GM21390 (cell line): ENCODE results near the gene FRMD5.

Experiments
- ATAC-seq: cut with Tn5 transposase; IDR thresholded peaks from one replicate; pipeline ENCODE4 v1.9.1; 2021; ENCODE audit not compliant: unreplicated experiment

The FRMD5 gene

DNA sequence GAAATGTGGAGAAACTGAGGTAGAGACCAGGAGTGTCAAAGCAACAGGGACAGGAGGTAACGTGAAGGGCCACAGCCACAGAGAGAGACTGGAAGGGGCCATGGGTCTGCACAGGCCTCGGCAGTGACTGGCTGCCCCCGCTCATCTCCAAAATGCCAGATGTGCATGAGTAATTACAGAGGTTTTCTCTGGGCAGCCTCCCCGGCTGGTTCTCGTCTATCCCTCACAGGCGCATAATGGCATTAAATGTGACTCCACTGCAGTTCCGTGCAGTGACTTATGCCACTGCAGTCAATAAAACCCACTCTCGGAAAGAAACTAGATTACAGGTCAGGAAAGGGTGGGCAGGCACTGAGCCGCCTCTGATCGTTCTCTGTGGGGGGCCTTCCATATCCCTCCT, 293.6 kb downstream of the FRMD5 start:
- no peak for ATAC-seq

DNA sequence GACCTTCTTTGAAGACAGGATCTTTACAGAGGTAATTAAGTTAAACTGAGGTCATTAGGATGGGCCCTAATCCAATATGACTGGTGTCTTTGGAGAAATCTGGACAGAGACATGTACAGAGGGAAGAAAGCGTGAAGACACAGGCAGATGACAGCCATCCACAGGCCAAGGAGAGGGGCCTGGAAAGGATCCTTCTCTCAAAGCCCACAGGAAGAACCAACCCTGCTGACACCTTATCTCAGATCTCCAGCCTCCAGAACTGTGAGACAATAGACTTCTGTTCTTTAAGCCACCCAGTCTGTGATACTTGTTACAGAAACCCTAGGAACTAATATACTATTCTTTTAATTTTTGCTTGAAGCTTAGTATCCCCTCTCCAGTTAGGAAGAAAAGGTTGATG, 294.1 kb downstream of the FRMD5 start:
- no peak for ATAC-seq

- no peak for ATAC-seq
These were observed 295.1 kb downstream of the FRMD5 start for GRCh38 chr15:43899928-43900327.

DNA sequence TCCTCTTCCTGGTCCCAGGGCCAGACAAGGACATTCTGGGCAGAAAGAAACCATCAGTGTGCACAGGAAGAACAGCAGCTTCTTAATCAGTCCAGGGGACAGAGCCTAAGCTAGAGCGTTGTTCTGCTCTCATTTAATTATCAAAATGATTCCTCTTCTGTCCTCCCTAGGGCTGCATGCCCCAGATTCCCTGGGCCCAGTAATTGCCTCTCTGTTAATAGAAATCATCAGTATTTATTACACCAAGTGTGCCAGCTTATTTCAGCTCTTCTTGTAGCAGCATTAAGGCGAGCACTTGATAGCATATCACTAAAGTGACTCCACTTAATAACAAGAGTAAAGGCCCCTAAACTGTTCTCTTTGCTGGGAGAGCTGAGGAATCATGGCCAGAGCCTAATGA, 296.2 kb downstream of the FRMD5 start:
- ATAC-seq = no peak

DNA sequence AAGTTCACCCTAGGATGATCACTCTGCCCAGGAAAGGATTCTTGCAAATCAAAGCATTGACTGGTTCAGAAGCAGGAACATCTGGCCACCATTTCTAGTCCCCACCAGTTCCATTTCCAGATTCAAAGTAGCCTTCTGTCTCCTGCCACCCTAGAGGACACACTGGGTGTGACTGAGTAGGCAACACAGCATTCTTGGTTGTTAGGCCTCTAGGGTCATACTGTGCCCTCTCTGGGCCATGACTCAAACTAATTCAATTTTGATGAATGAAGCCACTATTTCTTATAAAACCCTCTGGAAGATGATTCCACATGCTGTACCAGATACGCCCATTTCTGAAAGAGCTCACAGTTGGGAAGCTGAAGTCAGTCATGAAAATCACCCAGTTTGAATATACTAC, 298.5 kb downstream of the FRMD5 start:
- ATAC-seq = no peak

DNA sequence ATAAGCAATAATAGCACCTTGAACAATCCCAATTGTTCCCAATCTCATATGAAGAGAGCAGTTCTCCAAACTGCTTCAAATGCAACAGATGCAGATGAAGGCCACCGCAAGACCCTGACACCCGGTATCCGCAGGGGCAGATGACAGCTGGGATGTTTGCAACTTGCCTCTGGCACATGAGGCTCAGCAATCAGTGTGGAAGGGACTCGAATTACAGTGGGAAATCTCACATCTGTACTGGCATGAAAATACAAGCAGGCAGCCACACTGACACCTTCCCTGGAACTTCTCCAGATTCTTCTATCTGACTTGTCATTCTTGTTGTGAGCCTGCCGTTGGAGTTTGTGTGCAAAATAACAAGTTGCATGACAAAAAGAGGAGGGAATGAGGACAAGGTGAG, 299.5 kb downstream of the FRMD5 start:
- no peak for ATAC-seq

- no peak for ATAC-seq
These were observed 301.1 kb downstream of the FRMD5 start for GRCh38 chr15:43893956-43894355.

DNA sequence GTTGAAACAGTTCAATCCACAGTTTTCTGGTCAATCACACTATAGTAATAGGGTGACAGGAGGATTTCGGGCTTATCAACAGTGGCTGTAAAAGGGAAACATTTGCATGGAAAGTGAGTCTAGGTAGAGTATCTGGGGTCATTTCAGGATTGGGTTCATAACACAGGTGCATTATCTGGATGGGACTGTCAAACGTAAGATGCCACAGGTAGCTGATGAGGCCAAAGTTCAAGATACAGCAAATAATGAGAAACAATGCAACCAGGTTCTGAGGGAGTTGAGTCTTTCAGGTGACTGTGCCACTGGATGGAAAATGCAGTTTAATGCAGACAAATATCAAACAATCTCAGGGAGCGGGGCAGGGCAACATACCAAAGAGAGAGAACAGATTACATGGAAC, 306.0 kb downstream of the FRMD5 start:
- ATAC-seq = no peak

- ATAC-seq = no peak
These were observed 307.2 kb downstream of the FRMD5 start for GRCh38 chr15:43887901-43888300.

GRCh38 chr15:43886558-43886957, 308.5 kb downstream of the FRMD5 start:
- no peak for ATAC-seq

DNA sequence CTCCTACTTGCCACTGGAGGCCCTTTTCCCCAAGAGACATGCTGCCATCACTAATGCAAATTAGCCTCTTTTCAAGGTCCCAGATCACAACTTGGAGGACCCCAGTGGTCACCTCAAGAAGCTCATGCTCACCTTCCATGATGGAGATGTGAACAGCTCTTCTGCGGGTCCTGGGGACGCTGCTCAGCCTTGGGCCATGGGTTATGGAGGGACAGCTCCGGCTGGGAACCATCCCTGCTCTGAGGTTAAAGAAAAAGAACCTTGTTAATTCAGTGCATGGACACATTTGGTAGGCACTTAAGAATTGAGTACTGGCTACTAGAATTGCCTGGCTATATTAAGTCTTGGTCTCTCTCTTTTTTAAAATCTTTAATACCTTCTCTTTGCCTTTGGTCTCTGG, 311.5 kb downstream of the FRMD5 start:
- no peak for ATAC-seq

DNA sequence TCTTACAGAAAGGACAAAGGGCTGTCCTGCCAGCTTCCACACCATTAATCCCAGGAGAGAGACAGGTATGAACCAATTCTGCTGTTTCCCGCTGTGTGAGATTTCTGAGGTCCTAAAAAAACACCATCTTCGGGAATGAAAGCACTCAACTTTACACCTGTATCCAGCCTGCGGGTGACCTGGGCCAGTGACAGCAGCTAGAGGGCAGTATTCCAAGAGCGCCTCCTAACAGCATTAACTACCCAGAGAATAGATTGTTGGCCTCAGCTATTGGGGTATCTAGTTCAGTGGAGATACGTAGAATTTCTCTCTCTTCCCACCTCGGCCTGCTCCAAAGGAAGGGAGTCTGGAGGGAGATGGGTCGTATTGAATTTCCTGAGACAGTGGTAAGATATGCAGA, 313.1 kb downstream of the FRMD5 start:
- ATAC-seq = no peak

DNA sequence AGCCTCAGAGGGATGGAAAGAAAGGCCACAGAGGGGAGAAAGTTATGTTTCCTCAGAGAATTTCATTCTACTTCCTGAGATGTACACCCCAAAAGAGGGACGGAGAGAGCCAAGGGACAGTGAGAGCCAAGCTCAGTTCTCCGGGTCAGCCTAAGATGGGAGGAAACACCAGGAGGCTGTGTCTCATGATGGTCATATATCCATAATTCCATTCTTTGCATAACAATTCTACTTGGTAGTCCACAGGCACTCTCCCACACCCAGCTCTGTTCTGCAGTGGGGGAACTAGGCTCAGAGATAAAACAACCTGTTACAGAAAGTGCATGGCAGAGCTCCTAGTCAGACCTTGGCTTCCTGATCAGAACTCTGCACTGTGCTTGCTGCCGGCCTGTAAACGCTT, 313.8 kb downstream of the FRMD5 start:
- no peak for ATAC-seq

GRCh38 chr15:43880406-43881194, 314.5 kb downstream of the FRMD5 start:
- no peak for ATAC-seq

DNA sequence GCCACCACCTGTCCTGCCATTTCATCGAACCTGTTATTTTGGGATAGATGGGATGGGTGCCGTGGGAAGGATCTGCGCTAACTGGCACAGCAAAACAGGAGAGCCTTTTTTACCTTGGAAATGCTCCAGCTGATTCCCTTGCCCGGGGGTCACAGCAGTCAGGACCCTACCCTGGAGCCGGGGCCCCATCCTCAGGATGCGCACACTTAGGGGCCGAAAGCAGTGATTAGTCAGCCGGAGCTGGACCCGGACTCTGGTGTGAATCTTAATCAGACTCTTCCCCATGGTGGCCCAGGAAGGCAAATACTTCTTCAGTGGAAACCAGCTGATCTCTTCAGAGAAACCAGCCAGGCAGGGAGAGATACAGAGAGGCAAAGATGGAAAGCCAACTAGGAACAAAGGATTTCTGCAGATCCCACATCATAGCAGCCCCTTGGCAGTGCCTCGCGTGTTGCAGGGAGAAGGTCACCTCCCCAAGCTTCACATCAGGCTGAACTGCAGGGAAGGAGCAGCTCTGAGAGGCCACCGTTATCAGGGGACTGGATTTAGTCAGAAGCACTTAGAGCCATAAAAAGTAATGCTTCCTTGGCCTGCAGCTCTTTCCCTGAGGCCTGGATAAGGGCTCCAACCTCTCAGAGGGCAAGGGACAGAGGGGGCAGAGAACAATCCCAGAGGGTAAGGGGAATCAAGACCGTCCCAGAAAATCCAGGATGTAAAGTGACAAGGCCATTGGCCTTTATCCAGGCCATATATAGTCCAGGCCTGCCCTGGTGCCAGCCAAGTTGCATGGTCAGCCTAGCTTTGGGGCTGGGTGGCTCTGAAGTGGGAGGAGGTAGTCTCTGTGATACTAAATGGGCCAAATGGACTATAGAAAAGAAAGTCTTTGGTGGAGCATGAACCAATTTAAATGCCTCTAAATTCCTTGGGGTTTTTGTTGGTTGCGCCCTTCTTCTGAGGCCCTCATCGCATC, 315.4 kb downstream of the FRMD5 start:
- no peak for ATAC-seq

- ATAC-seq = no peak
These were observed 316.6 kb downstream of the FRMD5 start for GRCh38 chr15:43878446-43878845.

- no peak for ATAC-seq
These were observed 317.7 kb downstream of the FRMD5 start for GRCh38 chr15:43877371-43877770.

GRCh38 chr15:43876872-43877271, 318.2 kb downstream of the FRMD5 start:
- ATAC-seq = no peak

GRCh38 chr15:43873651-43874050, 321.4 kb downstream of the FRMD5 start:
- no peak for ATAC-seq

- ATAC-seq = no peak
These were observed 322.6 kb downstream of the FRMD5 start for GRCh38 chr15:43872416-43873020.

DNA sequence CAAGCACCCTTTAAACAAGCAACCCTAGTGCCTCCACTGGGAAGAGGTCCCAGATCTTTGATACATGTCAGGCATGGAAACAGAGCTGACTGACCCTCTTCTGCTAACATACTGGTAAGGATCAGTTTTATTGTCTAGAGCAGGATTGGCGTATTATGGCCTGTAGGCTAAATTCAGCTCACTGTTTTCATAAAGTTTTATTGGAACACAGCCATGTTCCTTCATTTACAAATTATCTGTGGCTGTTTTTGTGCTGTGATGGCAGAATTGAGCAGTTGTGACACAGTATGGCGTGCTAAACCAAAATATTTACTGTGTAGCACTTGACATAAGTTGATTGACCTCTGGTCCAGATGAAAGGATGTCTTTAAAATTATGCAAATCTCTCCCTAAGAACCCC, 323.2 kb downstream of the FRMD5 start:
- ATAC-seq = no peak

DNA sequence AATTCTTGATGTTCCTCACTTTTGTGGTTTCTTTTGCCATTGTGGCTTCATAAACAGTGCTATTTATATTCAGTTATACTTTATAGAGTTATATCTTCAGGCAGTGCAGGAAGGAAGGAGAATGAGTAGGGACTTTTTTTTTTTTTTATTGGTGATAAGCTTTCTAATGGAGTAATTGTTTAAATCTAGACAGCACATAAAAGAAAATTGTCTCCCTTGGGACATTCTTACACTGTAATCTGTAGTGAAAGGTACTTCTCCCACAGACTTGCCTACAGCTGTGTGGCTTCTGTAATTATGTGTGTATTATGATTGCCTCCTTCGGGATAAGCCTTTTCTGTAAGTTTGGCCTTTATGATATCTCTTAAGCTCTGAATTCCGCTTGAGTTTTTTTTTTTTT, 326.7 kb downstream of the FRMD5 start:
- no peak for ATAC-seq
